NCI-H2196 (cell line): ENCODE measurements around the gene AKR1A1.

Experiments
- DNase-seq: peaks from one replicate; lab custom pipeline; 2025; ENCODE audit not compliant: unreplicated experiment; lab: John Stamatoyannopoulos, UW

AKR1A1 gene

GRCh38 chr1:45612941-45613579 lies 62.4 kb downstream of the AKR1A1 start:
- DNase-seq, result no peak

DNA sequence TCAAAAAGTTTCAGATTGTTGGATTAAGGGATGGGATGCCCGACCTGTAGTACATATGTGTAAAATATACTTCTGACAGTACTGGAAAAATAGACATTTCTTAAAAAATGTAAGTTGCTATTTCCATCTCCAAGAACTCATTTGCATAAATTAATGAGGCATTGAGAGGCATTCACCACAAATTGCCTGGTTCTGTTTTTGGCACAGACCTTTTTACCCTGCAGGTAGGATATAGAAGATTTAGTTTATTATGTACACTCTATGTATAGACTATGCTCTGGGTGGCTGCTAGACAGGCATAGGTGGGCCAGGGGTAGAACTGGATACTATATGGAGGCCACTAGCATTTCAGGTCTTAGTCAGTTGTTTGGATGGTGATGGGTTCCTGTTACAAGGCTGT lies 65.3 kb downstream of the AKR1A1 start:
- DNase-seq, result no peak

- no peak for DNase-seq
Measured at GRCh38 chr1:45617618-45618017, 67.0 kb downstream of the AKR1A1 start.

DNA sequence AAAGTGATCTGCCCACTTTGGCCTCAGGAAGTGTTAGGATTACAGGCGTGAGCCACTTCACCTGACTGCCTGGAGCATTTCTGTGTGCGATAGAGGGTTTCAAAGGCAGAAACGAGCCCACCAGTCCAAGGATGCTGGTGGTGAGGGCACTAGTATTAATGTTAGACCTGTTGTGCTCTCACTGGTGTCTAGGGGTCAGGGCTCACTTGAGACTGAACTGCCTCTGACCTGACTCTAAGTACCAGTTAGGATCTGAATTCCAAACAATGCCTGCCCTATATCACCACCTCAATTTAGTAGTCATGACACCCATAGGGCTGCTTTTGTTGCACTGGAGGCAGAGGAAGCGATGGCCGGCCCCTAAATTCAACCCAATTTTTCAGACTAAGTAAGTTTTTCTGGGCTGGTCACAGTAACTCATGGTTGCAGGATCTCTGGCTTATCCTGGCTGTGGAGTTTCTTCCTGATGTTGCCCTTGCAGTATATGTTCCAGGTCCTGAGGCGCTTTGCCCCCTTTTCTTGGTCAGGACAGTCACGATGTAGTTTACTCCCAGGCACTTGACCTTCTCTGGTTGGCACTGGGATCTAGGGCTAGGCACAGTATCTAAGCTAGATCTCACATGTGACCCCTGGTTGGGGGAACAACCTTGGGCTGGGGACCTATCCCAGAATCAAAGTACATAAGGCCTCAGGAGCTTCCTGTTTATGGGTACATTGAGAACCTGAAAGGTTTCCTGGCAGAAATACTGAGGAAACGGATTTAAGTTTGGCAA lies 68.7 kb downstream of the AKR1A1 start:
- DNase-seq, result no peak
